Suprapubic skin (tissue), 4 donors: ENCODE measurements around the gene IL4.

ENCODE experiments used
- EP300 ChIP-seq: sonication (generic); formaldehyde crosslinking; IDR thresholded peaks from one replicate; pipeline ENCODE4 v1.6.1; 2017; ENCODE audit warnings: antibody characterized with exemption
- POLR2A ChIP-seq, 2 donors: fragments of 450-650 bp; IDR thresholded peaks; one replicate each; pipeline ENCODE4 v1.6.1; 2017; ENCODE audit warnings: antibody characterized with exemption in 2 of 2, mild to moderate bottlenecking in 2 of 2, moderate library complexity in 2 of 2
- POLR2AphosphoS5 ChIP-seq, 3 donors: sonication (generic); formaldehyde crosslinking; IDR thresholded peaks; one replicate each; pipeline ENCODE4 v1.6.1; 2017; ENCODE audit warnings: antibody characterized with exemption in 3 of 3
- TF ChIP-seq, protein P1 (sequence below), 2 donors: fragments of 200-600 bp in 1 of 2; fragments of 450-650 bp in 1 of 2; sonication (generic) in 1 of 2; IDR thresholded peaks; one replicate each; pipeline ENCODE4 v1.5.1; 2016 to 2019; ENCODE audit warnings: antibody characterized with exemption in 2 of 2, mild to moderate bottlenecking in 1 of 2, moderate library complexity in 1 of 2

DNA sequence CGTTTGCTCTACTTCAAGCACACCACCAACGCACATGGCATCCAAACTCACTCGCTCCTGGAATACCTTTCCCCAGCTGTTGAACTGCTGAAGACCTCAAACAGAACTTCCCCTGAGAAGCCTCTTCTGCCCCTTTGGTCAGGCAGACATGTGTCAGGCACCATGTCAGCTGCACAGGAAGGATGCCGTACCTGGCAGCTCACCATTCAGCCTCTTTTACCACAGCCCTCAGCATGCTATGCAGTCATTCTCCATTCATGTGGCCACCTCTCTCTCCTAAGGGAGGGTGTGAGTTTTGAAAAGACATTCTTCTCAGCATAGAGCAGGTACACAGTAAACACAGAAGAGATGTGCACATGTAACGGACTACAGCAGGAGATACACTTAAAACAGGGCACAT, 14.2 kb downstream of the IL4 start:
- TF ChIP-seq POLR2A (IDR thresholded peaks at IDR 0.05) (no peak), POLR2AphosphoS5 (IDR thresholded peaks at IDR 0.05) (no peak), EP300 (no peak)
- TF ChIP-seq, protein P1, sequence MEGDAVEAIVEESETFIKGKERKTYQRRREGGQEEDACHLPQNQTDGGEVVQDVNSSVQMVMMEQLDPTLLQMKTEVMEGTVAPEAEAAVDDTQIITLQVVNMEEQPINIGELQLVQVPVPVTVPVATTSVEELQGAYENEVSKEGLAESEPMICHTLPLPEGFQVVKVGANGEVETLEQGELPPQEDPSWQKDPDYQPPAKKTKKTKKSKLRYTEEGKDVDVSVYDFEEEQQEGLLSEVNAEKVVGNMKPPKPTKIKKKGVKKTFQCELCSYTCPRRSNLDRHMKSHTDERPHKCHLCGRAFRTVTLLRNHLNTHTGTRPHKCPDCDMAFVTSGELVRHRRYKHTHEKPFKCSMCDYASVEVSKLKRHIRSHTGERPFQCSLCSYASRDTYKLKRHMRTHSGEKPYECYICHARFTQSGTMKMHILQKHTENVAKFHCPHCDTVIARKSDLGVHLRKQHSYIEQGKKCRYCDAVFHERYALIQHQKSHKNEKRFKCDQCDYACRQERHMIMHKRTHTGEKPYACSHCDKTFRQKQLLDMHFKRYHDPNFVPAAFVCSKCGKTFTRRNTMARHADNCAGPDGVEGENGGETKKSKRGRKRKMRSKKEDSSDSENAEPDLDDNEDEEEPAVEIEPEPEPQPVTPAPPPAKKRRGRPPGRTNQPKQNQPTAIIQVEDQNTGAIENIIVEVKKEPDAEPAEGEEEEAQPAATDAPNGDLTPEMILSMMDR (IDR thresholded peaks at IDR 0.05): no peak
